Astrocyte (in vitro differentiated cells and primary cell): Measurements from ENCODE around the gene CAMK2B. TPM values are rescaled to one million over a fixed set of nuclear protein-coding genes. Genes with fewer than 3 reads are reported as not detected.
A peak's percentile ranks its signal among the peaks of the same experiment; 100 is the strongest.

Experiments used
- DNase-seq: peaks from one replicate; pipeline ENCODE4 v3.0.0-alpha.2; 2010; ENCODE audit warnings: low read depth
- FAIRE-seq: peaks from 2 replicates; lab custom pipeline; 2011; peaks lifted over from hg19 to GRCh38; lab: Jason Lieb, UNC
- H2AFZ ChIP-seq: 2 replicates; pipeline ENCODE4 v1.6.0; 2012; ENCODE audit warnings: low read depth, low read length, inconsistent platforms
- H3K27ac ChIP-seq: 2 replicates; pipeline ENCODE4 v1.5.1; 2011; ENCODE audit warnings: low read depth, low read length, inconsistent platforms
- H3K27me3 ChIP-seq: 2 replicates; pipeline ENCODE4 v1.6.0; 2011; ENCODE audit warnings: low read length, inconsistent platforms; ENCODE audit not compliant: insufficient read depth
- H3K36me3 ChIP-seq: 2 replicates; pipeline ENCODE4 v1.5.1; 2011; ENCODE audit warnings: low read length, inconsistent platforms; ENCODE audit not compliant: insufficient read depth
- H3K4me1 ChIP-seq: 2 replicates; pipeline ENCODE4 v1.5.1; 2011; ENCODE audit warnings: low read length, inconsistent platforms; ENCODE audit not compliant: insufficient read depth
- H3K4me2 ChIP-seq: 2 replicates; pipeline ENCODE4 v1.6.0; 2012; ENCODE audit warnings: low read length, inconsistent platforms
- H3K4me3 ChIP-seq: 2 replicates; pipeline ENCODE4 v1.5.1; 2011; ENCODE audit warnings: low read depth, mild to moderate bottlenecking, low read length, inconsistent platforms; ENCODE audit not compliant: insufficient read depth
- H3K79me2 ChIP-seq: 2 replicates; pipeline ENCODE4 v1.6.0; 2012; ENCODE audit warnings: mild to moderate bottlenecking, low read length, inconsistent platforms; ENCODE audit not compliant: insufficient read depth
- H3K9ac ChIP-seq: 2 replicates; pipeline ENCODE4 v1.6.0; 2012; ENCODE audit warnings: mild to moderate bottlenecking, low read length, inconsistent platforms
- H3K9me3 ChIP-seq: 2 replicates; pipeline ENCODE4 v1.5.1; 2012; ENCODE audit warnings: low read depth, mild to moderate bottlenecking, low read length, inconsistent platforms; ENCODE audit not compliant: insufficient read depth
- H4K20me1 ChIP-seq: 2 replicates; pipeline ENCODE4 v1.6.0; 2012; ENCODE audit warnings: low read length, inconsistent platforms; ENCODE audit not compliant: insufficient read depth
- H3K27ac Mint-ChIP-seq: one replicate; pipeline ENCODE4 v1.8.0; 2021; ENCODE audit warnings: mild to moderate bottlenecking, mixed read lengths; ENCODE audit not compliant: unreplicated experiment
- H3K27me3 Mint-ChIP-seq: one replicate; pipeline ENCODE4 v1.8.0; 2021; ENCODE audit warnings: low read depth, mixed read lengths; ENCODE audit not compliant: unreplicated experiment
- H3K36me3 Mint-ChIP-seq: one replicate; pipeline ENCODE4 v1.8.0; 2021; ENCODE audit warnings: low read depth, mixed read lengths; ENCODE audit not compliant: unreplicated experiment
- H3K4me1 Mint-ChIP-seq: one replicate; pipeline ENCODE4 v1.8.0; 2021; ENCODE audit warnings: low read depth, mixed read lengths; ENCODE audit not compliant: unreplicated experiment
- H3K4me3 Mint-ChIP-seq: one replicate; pipeline ENCODE4 v1.8.0; 2021; ENCODE audit warnings: mild to moderate bottlenecking, moderate library complexity, mixed read lengths; ENCODE audit not compliant: unreplicated experiment
- H3K9me3 Mint-ChIP-seq: one replicate; pipeline ENCODE4 v1.8.0; 2021; ENCODE audit warnings: mild to moderate bottlenecking, mixed read lengths; ENCODE audit not compliant: unreplicated experiment
- CTCF ChIP-seq: IDR thresholded peaks from 2 replicates; pipeline ENCODE4 v1.5.1; 2011; ENCODE audit warnings: low read depth, mild to moderate bottlenecking, inconsistent platforms, low read length, moderate library complexity; ENCODE audit not compliant: insufficient read depth
- EZH2 ChIP-seq: IDR thresholded peaks from 2 replicates; pipeline ENCODE4 v1.6.1; 2012; ENCODE audit warnings: mild to moderate bottlenecking, low read length, inconsistent platforms; ENCODE audit not compliant: insufficient read depth
- total RNA-seq: library from RNA; stranded (reverse); gene quantifications from 2 replicates; pipeline ENCODE4 v1.2.1, GENCODE V29; 2021

CAMK2B gene
- total RNA-seq, 1 donor from 2014 or later, result 0.18 TPM

GRCh38 chr7:44278451-44279161, 46.8 kb downstream of the CAMK2B start:
- no peak overlapping the region for H3K4me3 Mint-ChIP-seq
- no peak overlapping the region for H3K27ac ChIP-seq
- no peaks in the 10 kb centered on the region for H3K36me3 ChIP-seq
- no peaks in the 10 kb centered on the region for H3K4me1 Mint-ChIP-seq
- no peaks in the 10 kb centered on the region for H4K20me1 ChIP-seq
- peaks cover 36% of the 10 kb centered on the region for H3K27me3 Mint-ChIP-seq
- no peak overlapping the region for H3K4me3 ChIP-seq
- H3K9ac ChIP-seq, result no peak overlapping the region
- no peaks in the 10 kb centered on the region for H3K79me2 ChIP-seq
- H2AFZ ChIP-seq, result no peak overlapping the region
- no peaks in the 10 kb centered on the region for H3K9me3 ChIP-seq
- H3K27me3 ChIP-seq, result peaks cover 5% of the 10 kb centered on the region
- DNase-seq (peak; percentile 11), FAIRE-seq (no peak)
- H3K9me3 Mint-ChIP-seq, result peaks cover 3% of the 10 kb centered on the region
- TF ChIP-seq CTCF (no peak), EZH2 (no peak)
- H3K36me3 Mint-ChIP-seq, result peaks cover 3% of the 10 kb centered on the region
- peaks cover 7% of the 10 kb centered on the region for H3K4me1 ChIP-seq
- H3K4me2 ChIP-seq, result no peak overlapping the region
- no peak overlapping the region for H3K27ac Mint-ChIP-seq

GRCh38 chr7:44277851-44278250, 47.5 kb downstream of the CAMK2B start:
- TF ChIP-seq EZH2 (no peak), CTCF (no peak)
- H3K4me3 ChIP-seq, result no peak overlapping the region
- H3K4me1 ChIP-seq, result peaks cover 7% of the 10 kb centered on the region
- FAIRE-seq, result no peak
- H3K27ac Mint-ChIP-seq, result no peak overlapping the region
- DNase-seq, result no peak
- H3K4me1 Mint-ChIP-seq, result no peaks in the 10 kb centered on the region
- H3K36me3 Mint-ChIP-seq, result peaks cover 3% of the 10 kb centered on the region
- H3K27ac ChIP-seq, result no peak overlapping the region
- H4K20me1 ChIP-seq, result no peaks in the 10 kb centered on the region
- no peaks in the 10 kb centered on the region for H3K9me3 ChIP-seq
- no peaks in the 10 kb centered on the region for H3K79me2 ChIP-seq
- no peak overlapping the region for H2AFZ ChIP-seq
- H3K9me3 Mint-ChIP-seq, result peaks cover 3% of the 10 kb centered on the region
- no peak overlapping the region for H3K9ac ChIP-seq
- peaks cover 42% of the 10 kb centered on the region for H3K27me3 Mint-ChIP-seq
- H3K27me3 ChIP-seq, result peaks cover 5% of the 10 kb centered on the region
- no peaks in the 10 kb centered on the region for H3K36me3 ChIP-seq
- H3K4me2 ChIP-seq, result no peak overlapping the region
- H3K4me3 Mint-ChIP-seq, result no peak overlapping the region

- peaks cover 7% of the 10 kb centered on the region for H3K4me1 ChIP-seq
- peaks cover 40% of the 10 kb centered on the region for H3K27me3 Mint-ChIP-seq
- peaks cover 3% of the 10 kb centered on the region for H3K9me3 Mint-ChIP-seq
- no peak for FAIRE-seq
- TF ChIP-seq CTCF (no peak), EZH2 (no peak)
- H3K79me2 ChIP-seq, result no peaks in the 10 kb centered on the region
- H2AFZ ChIP-seq, result no peak overlapping the region
- DNase-seq, result no peak
- H3K36me3 Mint-ChIP-seq, result peaks cover 3% of the 10 kb centered on the region
- H3K4me1 Mint-ChIP-seq, result no peaks in the 10 kb centered on the region
- no peaks in the 10 kb centered on the region for H3K9me3 ChIP-seq
- H3K27me3 ChIP-seq, result peaks cover 5% of the 10 kb centered on the region
- H4K20me1 ChIP-seq, result no peaks in the 10 kb centered on the region
- H3K36me3 ChIP-seq, result no peaks in the 10 kb centered on the region
- H3K27ac ChIP-seq, result no peak overlapping the region
- no peak overlapping the region for H3K27ac Mint-ChIP-seq
- H3K4me3 Mint-ChIP-seq, result no peak overlapping the region
- no peak overlapping the region for H3K9ac ChIP-seq
- H3K4me3 ChIP-seq, result no peak overlapping the region
- no peak overlapping the region for H3K4me2 ChIP-seq
These were observed 48.0 kb downstream of the CAMK2B start for GRCh38 chr7:44277391-44277790.
